GM23338 (cell line): ENCODE measurements around the gene PRDM8. TPM values are rescaled to one million over a fixed set of nuclear protein-coding genes. Genes with fewer than 3 reads are reported as not detected.

Experiments used
- ATAC-seq: fragments of 200-7000 bp; cut with Tn5 transposase; 3 replicates; pipeline ENCODE4 v1.9.1; 2020
- DNase-seq: peaks from one replicate; pipeline ENCODE4 v3.0.0-alpha.2; 2015; ENCODE audit warnings: low spot score
- H2AFZ ChIP-seq: fragments of 200-600 bp; sonication (generic); 2 replicates; pipeline ENCODE4 v1.8.0; 2016; ENCODE audit warnings: antibody characterized with exemption, mild to moderate bottlenecking, moderate library complexity
- H3F3A ChIP-seq: fragments of 200-600 bp; sonication (generic); replicated peaks from 2 replicates; pipeline ENCODE4 v1.8.0; 2017; ENCODE audit warnings: antibody characterized with exemption, mixed run types, low read depth
- H3K27ac ChIP-seq: fragments of 200-600 bp; sonication (generic); 2 replicates; pipeline ENCODE4 v1.6.1; 2016; ENCODE audit warnings: low read depth
- H3K27me3 ChIP-seq: fragments of 200-600 bp; sonication (generic); 2 replicates; pipeline ENCODE4 v1.8.0; 2016; ENCODE audit warnings: mild to moderate bottlenecking, mixed run types, moderate library complexity; ENCODE audit not compliant: insufficient read depth
- H3K36me3 ChIP-seq: fragments of 200-600 bp; sonication (generic); 2 replicates; pipeline ENCODE4 v1.8.0; 2016; ENCODE audit warnings: mild to moderate bottlenecking; ENCODE audit not compliant: insufficient read depth
- H3K4me1 ChIP-seq: fragments of 200-600 bp; sonication (generic); 2 replicates; pipeline ENCODE4 v1.8.0; 2016; ENCODE audit warnings: mild to moderate bottlenecking, moderate library complexity; ENCODE audit not compliant: insufficient read depth
- H3K4me2 ChIP-seq: fragments of 200-600 bp; sonication (generic); 2 replicates; pipeline ENCODE4 v1.7.1; 2017; ENCODE audit warnings: mixed run types
- H3K4me3 ChIP-seq: fragments of 200-600 bp; sonication (generic); 2 replicates; pipeline ENCODE4 v1.6.1; 2016; ENCODE audit warnings: mixed run types
- H3K79me2 ChIP-seq: fragments of 200-600 bp; sonication (generic); replicated peaks from 2 replicates; pipeline ENCODE4 v1.8.0; 2017; ENCODE audit warnings: mild to moderate bottlenecking; ENCODE audit not compliant: insufficient read depth
- H3K9me2 ChIP-seq: fragments of 200-600 bp; sonication (generic); 2 replicates; pipeline ENCODE4 v1.8.0; 2017; ENCODE audit not compliant: insufficient read depth
- H4K20me1 ChIP-seq: fragments of 200-600 bp; sonication (generic); replicated peaks from 2 replicates; pipeline ENCODE4 v1.8.0; 2017; ENCODE audit warnings: mild to moderate bottlenecking; ENCODE audit not compliant: insufficient read depth
- H3K27ac Mint-ChIP-seq: 2 replicates; pipeline ENCODE4 v1.8.0; 2020; ENCODE audit warnings: inconsistent platforms, mild to moderate bottlenecking, moderate library complexity, mixed read lengths
- H3K27me3 Mint-ChIP-seq: 3 replicates; pipeline ENCODE4 v1.8.0; 2022; ENCODE audit warnings: low read depth, mild to moderate bottlenecking, moderate library complexity, mixed read lengths, inconsistent platforms; ENCODE audit not compliant: insufficient read depth, poor library complexity
- H3K36me3 Mint-ChIP-seq: 3 replicates; pipeline ENCODE4 v1.8.0; 2021; ENCODE audit warnings: low read depth, mild to moderate bottlenecking, inconsistent platforms, moderate library complexity, mixed read lengths
- H3K4me1 Mint-ChIP-seq: 3 replicates; pipeline ENCODE4 v1.8.0; 2020; ENCODE audit warnings: mild to moderate bottlenecking, inconsistent platforms, mixed read lengths
- H3K4me3 Mint-ChIP-seq: 3 replicates; pipeline ENCODE4 v1.8.0; 2021; ENCODE audit warnings: moderate library complexity, mild to moderate bottlenecking, inconsistent platforms, mixed read lengths
- H3K9me3 Mint-ChIP-seq: 3 replicates; pipeline ENCODE4 v1.8.0; 2020; ENCODE audit warnings: moderate library complexity, mild to moderate bottlenecking, inconsistent platforms, mixed read lengths
- CTCF ChIP-seq, 2 experiments: fragments of 200-600 bp in 1 of 2; sonication (generic) in 1 of 2; conservative IDR thresholded peaks; 2 replicates each; pipeline versions ENCODE4 v1.5.1 to v1.6.1; 2016 to 2017; ENCODE audit warnings: antibody characterized with exemption in 2 of 2, low read depth in 2 of 2, mild to moderate bottlenecking in 2 of 2, moderate library complexity in 1 of 2
- ETS1 ChIP-seq: IDR thresholded peaks from 2 replicates; pipeline ENCODE4 v1.6.1; 2016; ENCODE audit warnings: antibody characterized with exemption
- JUNB ChIP-seq: IDR thresholded peaks from one replicate; pipeline ENCODE4 v1.6.1; 2016; ENCODE audit warnings: antibody characterized with exemption; ENCODE audit not compliant: unreplicated experiment
- POLR2AphosphoS5 ChIP-seq: IDR thresholded peaks from 2 replicates; pipeline ENCODE4 v1.6.1; 2016; ENCODE audit warnings: antibody characterized with exemption, low read depth
- REST ChIP-seq: IDR thresholded peaks from one replicate; pipeline ENCODE4 v1.6.1; 2018; ENCODE audit warnings: antibody characterized with exemption; ENCODE audit not compliant: unreplicated experiment
- STAT1 ChIP-seq: IDR thresholded peaks from one replicate; pipeline ENCODE4 v1.6.1; 2016; ENCODE audit warnings: antibody characterized with exemption; ENCODE audit not compliant: unreplicated experiment
- ZNF331 ChIP-seq: fragments of 250-450 bp; sonication (Bioruptor Pico); IDR thresholded peaks from 2 replicates; pipeline ENCODE4 v1.5.0; 2020; ENCODE audit warnings: low read depth, mild to moderate bottlenecking, moderate library complexity
- ZNF462 ChIP-seq: fragments of 250-450 bp; sonication (Bioruptor Pico); IDR thresholded peaks from 2 replicates; pipeline ENCODE4 v1.5.0; 2020; ENCODE audit warnings: mild to moderate bottlenecking, moderate library complexity
- polyA plus RNA-seq: library from polyadenylated mRNA; unstranded; fragments of >200 nt; fragmentation: Nextera tagmentation; extraction: Ambion mirVana; gene quantifications from 2 replicates; pipeline ENCODE4 v1.2.1, GENCODE V29; 2016
- total RNA-seq: library from RNA; depleted of rRNA; stranded (reverse); fragments of >200 nt; shearing (Covaris generic); gene quantifications from 2 replicates; pipeline ENCODE4 v1.2.3, GENCODE V29; 2014

The PRDM8 gene
- total and polyA plus RNA-seq, 2 experiments from 2014 or later = 0.16 TPM; not detected in 1

- Histone ChIP-seq H3K9me2 (no peaks in the 10 kb centered on the region), H3K36me3 (no peaks in the 10 kb centered on the region), H3K27ac (no peak overlapping the region), H3K27me3 (peaks cover 100% of the 10 kb centered on the region), H4K20me1 (peaks cover 23% of the 10 kb centered on the region), H3K4me3 (no peak overlapping the region; the same call in 1 of the 2 replicates), H3K79me2 (no peaks in the 10 kb centered on the region), H3K4me2 (peak overlapping the region; percentile 82), H3F3A (peaks cover 8% of the 10 kb centered on the region), H2AFZ (no peak overlapping the region), H3K4me1 (peaks cover 24% of the 10 kb centered on the region)
- Mint-ChIP-seq H3K4me1 (peaks cover 27% of the 10 kb centered on the region), H3K27me3 (peaks cover 84% of the 10 kb centered on the region), H3K9me3 (peaks cover 10% of the 10 kb centered on the region; the same call in 2 of the 3 replicates), H3K4me3 (peak overlapping the region; percentile 65; the same call in 1 of the 3 replicates), H3K36me3 (no peaks in the 10 kb centered on the region; the same call in 2 of the 3 replicates), H3K27ac (no peak overlapping the region)
- DNase-seq (no peak), ATAC-seq (no peak)
- TF ChIP-seq JUNB = no peak
- no peak for TF ChIP-seq POLR2AphosphoS5
- TF ChIP-seq ZNF331 (CRISPR knock-in tag) = no peak
- no peak for TF ChIP-seq REST
Observed at GRCh38 chr4:80206111-80206510, 8.8 kb downstream of the PRDM8 start.

GRCh38 chr4:80206521-80207171, 9.3 kb downstream of the PRDM8 start:
- peak overlapping the region; percentile 90 for H2AFZ ChIP-seq
- no peaks in the 10 kb centered on the region for H3K79me2 ChIP-seq
- H3K27me3 Mint-ChIP-seq = peaks cover 79% of the 10 kb centered on the region
- TF ChIP-seq ETS1 (no peak), ZNF462 (no peak), POLR2AphosphoS5 (no peak), CTCF (conservative IDR thresholded peaks at IDR 0.05; ENCODE audit: low read depth in 2 of 2) (no peak), STAT1 (no peak), JUNB (no peak)

More at GRCh38 chr4:80206521-80207171, 9.3 kb downstream of the PRDM8 start:
- ATAC-seq = peak; percentile 26
- Histone ChIP-seq H3K36me3 (no peaks in the 10 kb centered on the region), H4K20me1 (peaks cover 23% of the 10 kb centered on the region), H3K4me1 (peaks cover 19% of the 10 kb centered on the region), H3K27me3 (peaks cover 100% of the 10 kb centered on the region), H3K9me2 (no peaks in the 10 kb centered on the region), H3K27ac (no peak overlapping the region), H3K4me2 (peak overlapping the region; percentile 82), H3K4me3 (peak overlapping the region; percentile 60), H3F3A (peaks cover 3% of the 10 kb centered on the region; the same call in 1 of the 2 replicates)
- Mint-ChIP-seq H3K4me3 (peak overlapping the region; percentile 65), H3K9me3 (peaks cover 6% of the 10 kb centered on the region; the same call in 2 of the 3 replicates), H3K36me3 (no peaks in the 10 kb centered on the region), H3K4me1 (peaks cover 22% of the 10 kb centered on the region), H3K27ac (no peak overlapping the region)
- peak; percentile 67 for DNase-seq
